ENCODE measurements around the gene APOBEC2.
"Not testable (repeated sequence)": the region's sequence is repeated elsewhere in the genome, so short reads cannot be mapped to it uniquely, and the experiment has no call there.

APOBEC2 gene

DNA sequence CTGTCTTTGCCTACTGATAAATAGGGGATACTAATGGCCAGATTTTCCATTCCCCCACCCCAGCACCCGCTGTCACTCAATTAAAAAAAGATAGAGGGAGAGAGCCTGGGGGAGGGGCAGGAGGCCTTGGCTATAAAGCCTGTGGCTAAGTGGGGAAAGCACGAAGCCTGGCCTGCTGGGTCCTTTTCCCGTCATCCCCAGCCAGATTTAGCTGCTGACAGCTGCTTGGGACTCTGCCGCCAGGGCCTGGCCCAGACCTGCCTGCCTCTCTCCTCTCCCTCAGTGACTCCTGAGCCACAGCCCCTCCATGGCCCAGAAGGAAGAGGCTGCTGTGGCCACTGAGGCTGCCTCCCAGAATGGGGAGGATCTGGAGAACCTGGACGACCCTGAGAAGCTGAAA is at the start of gene APOBEC2:
TSS of gene APOBEC2 (plus strand) at position 162 of the 400 bp plus-strand sequence. CDS start at position 308, 146 bp downstream.
- no peak for DNase-seq

DNA sequence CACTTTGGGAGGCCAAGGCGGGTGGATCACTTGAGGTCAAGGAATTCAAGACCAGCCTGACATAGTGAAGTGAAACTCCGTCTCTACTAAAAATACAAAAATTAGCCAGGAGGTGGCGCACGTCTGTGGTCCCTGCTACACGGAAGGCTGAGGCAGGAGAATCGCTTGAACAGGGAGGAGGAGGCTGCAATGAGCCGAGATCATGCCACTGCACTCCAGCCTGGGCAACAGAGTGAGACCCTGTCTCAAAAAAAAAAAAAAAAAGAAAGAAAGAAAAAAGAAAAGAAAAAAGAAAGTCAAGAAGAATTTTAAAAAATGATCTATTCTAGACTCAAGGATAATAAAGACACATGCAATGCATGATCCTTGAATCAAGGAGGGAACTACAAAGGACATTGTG is 46.8 kb upstream of the APOBEC2 start:
- DNase-seq: peak; percentile 47 to 57

GRCh38 chr6:41006980-41007379 is 46.0 kb upstream of the APOBEC2 start:
- not testable (repeated sequence) for DNase-seq

GRCh38 chr6:41008011-41008410 is 45.0 kb upstream of the APOBEC2 start:
- DNase-seq: no peak

DNA sequence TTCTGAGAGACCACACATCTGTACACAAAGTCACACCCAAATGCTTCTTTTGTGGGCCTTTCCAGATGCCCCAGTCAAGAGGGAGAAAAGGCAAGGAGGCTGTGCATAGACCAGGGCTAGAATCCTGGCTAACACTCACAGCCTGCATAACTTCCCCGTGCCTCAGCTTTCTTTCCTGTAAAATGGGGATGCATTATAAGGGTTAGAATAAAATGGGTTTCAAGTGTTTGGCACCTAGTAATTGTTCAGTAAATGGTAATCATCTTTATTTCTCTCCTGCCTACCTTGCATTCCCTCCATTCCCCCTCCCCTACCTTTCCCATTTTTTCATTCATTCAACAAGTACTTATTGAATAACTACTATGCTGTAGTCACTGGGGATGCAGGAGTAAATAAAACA is 43.3 kb upstream of the APOBEC2 start:
- DNase-seq: no peak

DNA sequence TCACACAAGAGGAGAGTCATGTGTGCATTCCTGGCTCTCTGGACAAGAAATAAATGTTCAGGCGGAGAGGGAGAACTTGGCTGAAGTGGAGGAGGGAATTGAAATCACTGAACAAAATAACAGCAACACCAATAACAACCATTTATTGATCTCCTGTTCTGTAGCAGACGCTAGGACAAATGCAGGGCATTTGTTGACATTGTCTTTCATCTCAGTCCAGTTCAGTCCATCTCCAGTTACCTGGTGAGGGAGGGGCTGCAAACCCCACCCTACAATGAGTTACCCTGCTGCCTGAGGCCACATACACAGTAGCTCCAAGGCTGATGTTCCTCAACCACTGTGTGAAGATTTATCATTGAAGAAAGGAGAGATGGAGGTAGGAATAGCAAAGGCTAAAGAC is 41.3 kb upstream of the APOBEC2 start:
- DNase-seq: no peak

- DNase-seq: no peak
Measured at GRCh38 chr6:41013466-41014153, 39.4 kb upstream of the APOBEC2 start.

- no peak for DNase-seq
Measured at GRCh38 chr6:41014780-41015179, 38.2 kb upstream of the APOBEC2 start.

DNA sequence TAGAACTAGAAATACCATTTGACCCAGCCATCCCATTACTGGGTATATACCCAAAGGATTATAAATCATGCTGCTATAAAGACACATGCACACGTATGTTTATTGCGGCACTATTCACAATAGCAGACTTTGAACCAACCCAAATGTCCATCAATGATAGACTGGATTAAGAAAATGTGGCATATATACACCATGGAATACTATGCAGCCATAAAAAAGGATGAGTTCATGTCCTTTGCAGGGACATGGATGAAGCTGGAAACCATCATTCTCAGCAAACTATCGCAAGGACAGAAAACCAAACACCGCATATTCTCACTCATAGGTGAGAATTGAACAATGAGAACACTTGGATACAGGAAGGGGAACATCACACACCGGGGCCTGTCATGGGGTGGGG is 37.1 kb upstream of the APOBEC2 start:
- DNase-seq: not testable (repeated sequence)

GRCh38 chr6:41017663-41018062 is 35.3 kb upstream of the APOBEC2 start:
- DNase-seq: no peak

DNA sequence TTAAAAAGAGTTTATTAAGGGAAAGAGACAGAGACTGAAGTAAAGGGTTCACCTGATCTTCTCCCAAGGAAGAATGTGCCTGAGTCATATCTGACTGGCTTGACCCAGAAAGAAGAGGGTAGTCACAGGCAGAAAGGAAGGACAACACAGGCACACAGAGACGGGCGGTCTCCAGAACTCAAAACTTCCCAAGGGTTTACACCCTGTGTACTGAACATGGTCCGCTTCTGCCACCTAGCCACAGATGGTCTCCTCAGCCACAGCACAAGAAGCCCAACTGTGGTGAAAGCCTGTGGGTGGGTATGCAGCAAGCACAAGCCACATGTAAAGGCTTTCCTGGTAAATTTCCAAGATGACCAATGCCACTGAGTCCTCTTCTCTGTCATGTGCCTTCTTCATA is 31.2 kb upstream of the APOBEC2 start:
- no peak for DNase-seq

- no peak for DNase-seq
Measured at GRCh38 chr6:41022294-41022693, 30.7 kb upstream of the APOBEC2 start.

GRCh38 chr6:41023114-41023513 is 29.9 kb upstream of the APOBEC2 start:
- no peak for DNase-seq

- DNase-seq: no peak
Measured at GRCh38 chr6:41025966-41026530, 27.0 kb upstream of the APOBEC2 start.

DNA sequence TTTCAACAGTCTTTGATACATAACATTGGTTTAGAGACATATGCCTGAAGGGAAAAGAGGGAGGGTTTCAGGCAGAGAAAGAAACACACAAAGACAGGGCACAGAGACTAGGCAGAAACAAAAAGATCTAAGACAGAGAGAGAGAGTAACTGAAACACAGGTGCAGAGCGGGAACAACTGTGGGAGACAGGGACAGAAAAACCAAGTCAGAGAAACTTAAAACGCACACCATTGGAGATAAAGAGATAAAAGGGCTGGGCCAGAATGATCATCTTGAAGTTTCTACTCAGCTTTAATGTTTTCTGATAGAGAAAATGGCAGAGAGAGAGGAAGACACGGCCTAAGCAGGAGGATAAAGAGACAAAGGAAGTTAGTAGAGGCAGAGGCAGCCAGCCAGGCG is 25.8 kb upstream of the APOBEC2 start:
- no peak for DNase-seq

DNA sequence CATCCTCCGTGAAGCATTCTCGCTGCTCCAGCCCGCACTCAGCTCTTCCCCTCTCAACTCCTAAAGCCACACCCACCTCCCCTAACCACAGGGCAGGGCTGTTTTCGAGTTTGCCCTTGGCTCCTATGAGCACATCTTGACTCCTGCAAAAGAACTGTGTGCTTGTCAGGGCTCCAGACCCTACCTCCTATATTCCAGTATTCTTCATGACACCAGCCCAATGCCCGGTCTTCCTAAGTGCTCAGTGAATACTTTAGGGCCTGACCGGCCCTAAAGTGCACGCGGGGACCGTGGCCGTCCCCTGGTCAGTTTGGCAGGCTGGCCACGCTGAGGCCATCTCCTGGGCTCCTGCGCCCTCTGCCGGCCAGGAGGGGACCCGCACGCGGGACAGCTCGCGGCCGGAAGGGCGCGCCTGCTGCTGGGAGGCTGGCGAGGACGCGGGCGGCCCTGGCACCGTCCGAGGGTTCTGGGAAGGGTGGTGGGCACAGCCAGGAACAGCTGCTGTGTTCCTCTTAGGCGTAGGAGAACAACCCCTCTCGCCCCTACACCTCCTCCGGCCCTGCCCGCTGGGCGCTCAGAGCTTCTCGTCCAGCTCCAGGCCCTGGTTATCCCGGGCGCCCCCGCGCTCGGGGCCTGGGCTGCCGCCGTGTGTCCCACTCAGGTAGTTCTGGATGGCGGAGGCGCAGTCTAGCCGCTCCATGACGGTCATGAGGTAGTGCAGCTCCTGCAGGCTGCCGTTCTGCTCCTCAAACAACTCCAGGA is 25.0 kb upstream of the APOBEC2 start:
- peak; percentile 88 to 90 for DNase-seq

DNA sequence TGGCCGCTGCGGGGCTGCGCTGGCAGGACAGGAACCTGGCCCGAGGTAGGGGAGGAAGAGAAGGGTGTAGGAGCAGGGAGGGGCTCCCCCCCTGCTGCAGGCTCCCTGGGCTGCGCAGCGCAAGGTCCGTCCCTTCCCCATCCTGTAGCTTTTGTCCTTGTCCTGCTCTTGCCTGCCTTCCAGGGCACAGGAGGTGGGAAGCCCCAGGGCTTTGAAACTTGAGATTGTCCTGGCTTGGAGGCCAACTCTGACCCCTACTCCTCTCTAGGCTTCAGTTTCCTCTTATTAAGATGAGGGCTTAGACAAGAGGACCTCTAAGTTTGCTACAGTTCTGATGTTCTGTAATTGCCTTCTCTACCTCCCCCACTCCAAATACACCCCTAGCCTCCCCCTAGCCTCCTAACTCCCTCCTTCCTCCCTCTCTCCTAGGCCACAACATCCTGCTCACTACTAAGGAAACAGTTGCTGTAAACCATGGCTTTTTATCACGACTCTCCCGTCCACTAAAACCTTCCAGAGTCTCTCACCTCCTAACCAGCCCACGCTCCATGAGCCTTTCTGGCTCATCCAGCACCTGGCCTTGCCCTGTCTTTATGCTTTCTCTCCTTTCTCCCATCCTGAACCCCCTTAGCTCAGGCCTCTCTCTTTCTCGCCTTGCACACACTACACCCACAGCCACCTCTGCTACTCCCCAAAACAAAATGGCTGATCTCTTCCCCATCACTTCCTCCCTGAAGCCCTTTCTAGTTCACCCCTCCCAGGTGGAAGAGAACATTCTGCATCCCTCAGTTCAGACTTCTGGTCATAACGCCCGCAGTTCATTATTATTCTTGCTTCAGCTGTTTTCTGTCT is 24.2 kb upstream of the APOBEC2 start:
- DNase-seq: peak in 1 of 2 experiments; percentile 24

- DNase-seq: no peak
Measured at GRCh38 chr6:41032830-41033229, 20.2 kb upstream of the APOBEC2 start.

GRCh38 chr6:41033776-41034175 is 19.2 kb upstream of the APOBEC2 start:
- DNase-seq: no peak

DNA sequence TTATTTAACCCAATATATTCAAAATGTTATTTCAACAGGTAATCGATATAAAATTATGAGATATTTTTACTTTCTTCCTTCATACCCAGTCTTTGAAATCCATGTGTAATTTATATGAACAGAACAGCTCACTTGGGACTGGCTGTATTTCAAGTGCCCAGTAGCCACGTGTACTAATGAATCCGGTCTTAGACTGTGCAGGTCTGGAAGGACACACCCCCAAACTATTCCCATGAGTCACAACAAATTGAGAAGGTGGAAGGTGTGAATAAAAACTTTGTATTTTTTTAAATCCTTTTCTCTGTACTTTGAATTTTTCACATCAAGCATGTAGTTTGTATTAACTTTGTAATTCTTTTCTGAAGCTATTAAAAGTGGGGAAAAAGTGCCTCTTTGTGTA is 16.8 kb upstream of the APOBEC2 start:
- DNase-seq: no peak

DNA sequence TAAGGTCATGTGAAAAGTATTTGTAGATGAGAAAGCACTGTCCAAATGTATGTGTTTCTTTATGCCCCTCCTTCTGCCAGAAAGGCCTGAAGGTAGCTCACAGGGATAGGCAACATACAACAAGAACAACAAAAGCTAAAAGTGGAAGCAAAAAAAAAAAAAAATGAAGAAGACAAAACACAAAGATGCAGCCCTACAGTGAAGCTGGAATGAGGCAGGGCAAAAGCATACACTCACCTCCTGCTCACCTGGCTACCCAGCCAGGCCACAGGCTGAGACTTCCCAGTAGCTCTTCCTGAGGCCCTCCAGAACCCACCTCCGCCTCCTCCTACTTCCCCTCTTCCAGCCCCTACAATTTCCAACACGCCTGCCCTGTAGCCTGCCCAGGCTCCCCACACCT is 16.4 kb upstream of the APOBEC2 start:
- no peak for DNase-seq

DNA sequence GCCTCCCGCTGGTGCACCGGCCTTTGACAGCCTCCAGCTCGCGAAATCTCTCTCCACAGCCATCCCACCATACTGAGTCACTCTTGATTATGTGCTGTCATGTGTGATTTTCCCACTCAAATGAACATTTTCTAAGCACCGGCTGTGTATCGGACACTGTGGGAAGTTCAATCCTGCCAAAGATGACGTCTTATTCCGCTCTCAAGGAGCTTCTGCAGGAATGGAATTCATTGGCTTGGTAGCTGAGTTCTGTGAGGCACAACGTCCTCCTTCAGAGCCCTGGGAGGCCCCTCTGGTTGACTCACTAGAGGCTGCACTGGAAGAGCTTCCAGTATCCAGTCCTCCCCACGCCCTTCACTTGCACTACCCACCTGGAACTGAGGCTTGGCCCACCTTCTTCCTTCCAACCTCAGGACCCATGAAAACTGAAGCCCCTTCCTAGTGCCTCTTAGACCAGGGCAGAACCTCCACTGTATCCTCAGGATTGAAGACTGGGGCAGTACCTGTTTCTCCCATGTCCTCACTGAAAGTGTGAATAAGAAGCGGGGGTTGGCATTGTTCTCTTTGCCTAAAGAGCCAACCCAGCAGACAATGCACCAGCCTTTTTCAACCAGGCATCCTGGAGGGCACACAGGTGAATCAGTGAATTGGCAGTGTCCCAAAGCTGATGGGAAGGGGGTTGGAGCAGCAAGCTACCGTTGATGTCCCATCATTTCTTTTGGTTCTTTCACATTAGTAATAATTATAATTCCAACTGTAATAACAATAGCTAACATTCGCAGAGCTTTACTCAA is 15.7 kb upstream of the APOBEC2 start:
- DNase-seq: no peak

Data from activated T-cell treated with anti-CD3 and anti-CD28 coated beads, Interleukin-2, amount 50 U/mL, for 48 hours (primary cell).